SK-N-SH (cell line): ENCODE measurements around the gene ERMAP.

Source experiments
- EZH2phosphoT487 ChIP-seq: fragments of 200-600 bp; sonication (generic); IDR thresholded peaks from 2 replicates; pipeline ENCODE4 v1.6.1; 2017; ENCODE audit warnings: low read depth, mixed run types, mild to moderate bottlenecking, antibody characterized with exemption, moderate library complexity, borderline replicate concordance
- GABPA ChIP-seq: IDR thresholded peaks from 2 replicates; pipeline ENCODE4 v1.4.0; 2012; ENCODE audit warnings: low read depth, mild to moderate bottlenecking
- RAD21 ChIP-seq: IDR thresholded peaks from 2 replicates; pipeline ENCODE4 v1.6.1; 2012; ENCODE audit warnings: mild to moderate bottlenecking, low read length

- TF ChIP-seq RAD21, result no peak
- no peak for TF ChIP-seq EZH2phosphoT487
- no peak for TF ChIP-seq GABPA
Measured at GRCh38 chr1:42825036-42825851, 8.3 kb downstream of the ERMAP start.
